PFSK-1 (cell line): Measurements from ENCODE around the gene ITPRIPL2.

Experiments used
- FOXP2 ChIP-seq: optimal IDR thresholded peaks from 2 replicates; pipeline ENCODE3; 2011; ENCODE audit warnings: borderline replicate concordance, control low read depth, inconsistent platforms; ENCODE audit not compliant: insufficient read depth; ENCODE audit errors: extremely low read length, extremely low read depth
- POLR2AphosphoS5 ChIP-seq: IDR thresholded peaks from 2 replicates; pipeline ENCODE4 v1.6.1; 2012; ENCODE audit warnings: low read depth, mild to moderate bottlenecking, control low read depth, low read length, moderate library complexity
- SIN3A ChIP-seq: IDR thresholded peaks from 2 replicates; pipeline ENCODE4 v1.6.1; 2012; ENCODE audit warnings: mild to moderate bottlenecking, low read length, moderate library complexity, borderline replicate concordance; ENCODE audit not compliant: insufficient read depth

- TF ChIP-seq POLR2AphosphoS5 (no peak), SIN3A (no peak), FOXP2 (no peak)
Observed at GRCh38 chr16:19110537-19111360, 3.0 kb upstream of the ITPRIPL2 start.
